Measurements from ENCODE around the gene PRH2. TPM values are rescaled to one million over a fixed set of nuclear protein-coding genes. Genes with fewer than 3 reads are reported as not detected.

PRH2 gene
- total RNA-seq, 3 donors from 2014 or later (not counting 1 experiment from before 2014, with no cell fraction given): 1.0 TPM; not detected in 2

- TF ChIP-seq CTCF (IDR thresholded peaks at IDR 0.05): no peak
- H3K36me3 ChIP-seq (ENCODE audit: control insufficient read depth, insufficient read depth, low read length): no peaks in the 10 kb centered on the region
- Mint-ChIP-seq H3K9me3 (peaks cover 3 to 17% of the 10 kb centered on the region in 2 donors), H3K27ac (no peak overlapping the region), H3K4me1 (no peaks in the 10 kb centered on the region), H3K4me3 (no peak overlapping the region), H3K36me3 (peaks cover 21% of the 10 kb centered on the region), H3K27me3 (ENCODE audit: low read depth in 2 of 2) (no peaks in the 10 kb centered on the region)
- ATAC-seq (no peak), DNase-seq (no peak)
- intact Hi-C loops (cut with micrococcal nuclease): no loop called here
- H3K4me3 ChIP-seq (ENCODE audit: low read length): no peak overlapping the region
- H3K9me3 ChIP-seq (ENCODE audit: control insufficient read depth, insufficient read depth, low read length): no peaks in the 10 kb centered on the region
- H3K4me1 ChIP-seq (ENCODE audit: control insufficient read depth, insufficient read depth, low read length): no peaks in the 10 kb centered on the region
- WGBS (ENCODE audit: insufficient coverage): 83% methylated on average over 4 of the region's 4 CpGs
- H3K27ac ChIP-seq (ENCODE audit: low read length): no peak overlapping the region
- no peaks in the 10 kb centered on the region for H3K27me3 ChIP-seq (ENCODE audit: control insufficient read depth, insufficient read depth, low read length)
These were observed 24.4 kb upstream of the PRH2 start for GRCh38 chr12:10904686-10905085.

- H3K27ac Mint-ChIP-seq: no peak within 1 kb of the TSS
- 100% methylated on average over 1 of the region's 1 CpG for WGBS (ENCODE audit: insufficient coverage)
- no peak within 1 kb of the TSS for H3K4me3 Mint-ChIP-seq
These were observed 19.6 kb upstream of the PRH2 start, which contains the start of gene TAS2R13 for GRCh38 chr12:10909462-10909861. Gene TAS2R13, minus strand, starts transcription at chr12:10909562. Its CDS starts 264 bp downstream, at chr12:10909298.

GRCh38 chr12:10910380-10910779, 18.7 kb upstream of the PRH2 start:
- TF ChIP-seq CTCF (IDR thresholded peaks at IDR 0.05): no peak
- 67% methylated on average over 3 of the region's 8 CpGs for WGBS (ENCODE audit: insufficient coverage)
- ATAC-seq: no peak
- intact Hi-C loops (cut with micrococcal nuclease): no loop called here
- Histone ChIP-seq H3K4me1 (ENCODE audit: control insufficient read depth, insufficient read depth, low read length) (no peaks in the 10 kb centered on the region), H3K36me3 (ENCODE audit: control insufficient read depth, insufficient read depth, low read length) (no peaks in the 10 kb centered on the region), H3K9me3 (ENCODE audit: control insufficient read depth, insufficient read depth, low read length) (no peaks in the 10 kb centered on the region), H3K27me3 (ENCODE audit: control insufficient read depth, insufficient read depth, low read length) (no peaks in the 10 kb centered on the region), H3K27ac (ENCODE audit: low read length) (no peak overlapping the region), H3K4me3 (ENCODE audit: low read length) (no peak overlapping the region)
- no peaks in the 10 kb centered on the region for H3K4me1 Mint-ChIP-seq
- no peaks in the 10 kb centered on the region for H3K9me3 Mint-ChIP-seq
- H3K27me3 Mint-ChIP-seq (ENCODE audit: low read depth in 2 of 2): no peaks in the 10 kb centered on the region
- no peak for DNase-seq
- no peaks in the 10 kb centered on the region for H3K36me3 Mint-ChIP-seq
- no peak overlapping the region for H3K27ac Mint-ChIP-seq
- H3K4me3 Mint-ChIP-seq: no peak overlapping the region

More at GRCh38 chr12:10909462-10909861, 19.6 kb upstream of the PRH2 start, which contains the start of gene TAS2R13:
- H3K9me3 Mint-ChIP-seq: peaks cover 3% of the 10 kb centered on the region in 2 donors
- no peak within 1 kb of the TSS for H3K4me3 ChIP-seq (ENCODE audit: low read length)
- no peaks in the 10 kb centered on the region for H3K27me3 ChIP-seq (ENCODE audit: control insufficient read depth, insufficient read depth, low read length)
- H3K27ac ChIP-seq (ENCODE audit: low read length): no peak within 1 kb of the TSS
- DNase-seq: no peak
- H3K9me3 ChIP-seq (ENCODE audit: control insufficient read depth, insufficient read depth, low read length): no peaks in the 10 kb centered on the region
- H3K4me1 ChIP-seq (ENCODE audit: control insufficient read depth, insufficient read depth, low read length): no peaks in the 10 kb centered on the region
- no peaks in the 10 kb centered on the region for H3K36me3 Mint-ChIP-seq
- no peak for ATAC-seq
- intact Hi-C loops (cut with micrococcal nuclease): no loop called here
- no peak for TF ChIP-seq CTCF (IDR thresholded peaks at IDR 0.05)
- H3K36me3 ChIP-seq (ENCODE audit: control insufficient read depth, insufficient read depth, low read length): no peaks in the 10 kb centered on the region
- no peaks in the 10 kb centered on the region for H3K27me3 Mint-ChIP-seq (ENCODE audit: low read depth in 2 of 2)
- H3K4me1 Mint-ChIP-seq: no peaks in the 10 kb centered on the region

GRCh38 chr12:10919809-10920208, 9.2 kb upstream of the PRH2 start:
- no peaks in the 10 kb centered on the region for H3K36me3 ChIP-seq (ENCODE audit: control insufficient read depth, insufficient read depth, low read length)
- Mint-ChIP-seq H3K36me3 (no peaks in the 10 kb centered on the region), H3K27me3 (ENCODE audit: low read depth in 2 of 2) (no peaks in the 10 kb centered on the region), H3K4me1 (no peaks in the 10 kb centered on the region), H3K9me3 (no peaks in the 10 kb centered on the region), H3K4me3 (no peak overlapping the region), H3K27ac (no peak overlapping the region)
- TF ChIP-seq CTCF (IDR thresholded peaks at IDR 0.05): no peak
- H3K4me3 ChIP-seq (ENCODE audit: low read length): no peak overlapping the region
- WGBS (ENCODE audit: insufficient coverage): 100% methylated on average over 1 of the region's 1 CpG
- H3K27me3 ChIP-seq (ENCODE audit: control insufficient read depth, insufficient read depth, low read length): no peaks in the 10 kb centered on the region
- ATAC-seq (no peak), DNase-seq (no peak)
- intact Hi-C loops (cut with micrococcal nuclease): no loop called here
- no peak overlapping the region for H3K27ac ChIP-seq (ENCODE audit: low read length)
- H3K4me1 ChIP-seq (ENCODE audit: control insufficient read depth, insufficient read depth, low read length): no peaks in the 10 kb centered on the region
- H3K9me3 ChIP-seq (ENCODE audit: control insufficient read depth, insufficient read depth, low read length): no peaks in the 10 kb centered on the region

All from natural killer cell (primary cell).